ENCODE data around the gene C1QL1.

- TF ChIP-seq EZH2 (IDR thresholded peaks at IDR 0.05; ENCODE audit: insufficient read depth, poor library complexity, severe bottlenecking) = no peak
- no peak for TF ChIP-seq EZH2phosphoT487 (IDR thresholded peaks at IDR 0.05; ENCODE audit: insufficient read depth, low read depth)
Measured at GRCh38 chr17:44926821-44927525, 41.1 kb downstream of the C1QL1 start.
